GM20000 (cell line): ENCODE data around the gene PTH2.

ENCODE experiments used
- DNase-seq: peaks from one replicate; pipeline ENCODE4 v3.0.0; 2012; ENCODE audit warnings: low spot score
- CTCF ChIP-seq: IDR thresholded peaks from 2 replicates; pipeline ENCODE4 v1.5.1; 2012; ENCODE audit warnings: mild to moderate bottlenecking, control low read depth; ENCODE audit errors: extremely low read depth, missing control alignments

Gene PTH2

GRCh38 chr19:49433240-49433901 lies 10.1 kb upstream of the PTH2 start:
- TF ChIP-seq CTCF = no peak
- no peak for DNase-seq

- DNase-seq = no peak
- TF ChIP-seq CTCF = no peak
Observed at GRCh38 chr19:49432141-49433073, 9.2 kb upstream of the PTH2 start.

- no peak for TF ChIP-seq CTCF
- DNase-seq = no peak
Observed at GRCh38 chr19:49431330-49431749, 8.1 kb upstream of the PTH2 start.

- no peak for DNase-seq
- peak; percentile 32 for TF ChIP-seq CTCF
Observed at GRCh38 chr19:49430678-49431329, 7.6 kb upstream of the PTH2 start.

GRCh38 chr19:49430172-49430677 lies 7.0 kb upstream of the PTH2 start:
- TF ChIP-seq CTCF = no peak
- DNase-seq = no peak

GRCh38 chr19:49428547-49429451 lies 5.6 kb upstream of the PTH2 start:
- DNase-seq = no peak
- no peak for TF ChIP-seq CTCF
